HAP-1 (cell line): Measurements from ENCODE around the gene OSBPL7.
A peak's percentile ranks its signal among the peaks of the same experiment; 100 is the strongest.

Source experiments
- DNase-seq, 2 experiments: peaks; one replicate each; pipeline ENCODE4 v3.0.0-alpha.2; 2016 to 2020; ENCODE audit warnings: low spot score in 2 of 2
- H3K27me3 ChIP-seq: fragments of 250-450 bp; sonication (Bioruptor Pico); 2 replicates; pipeline ENCODE4 v1.5.1; 2020; ENCODE audit warnings: low read depth, mild to moderate bottlenecking, moderate library complexity
- H3K36me3 ChIP-seq: fragments of 250-450 bp; sonication (Bioruptor Pico); replicated peaks from 2 replicates; pipeline ENCODE4 v1.5.1; 2020; ENCODE audit warnings: mild to moderate bottlenecking
- H3K4me1 ChIP-seq: fragments of 250-450 bp; sonication (Bioruptor Pico); 2 replicates; pipeline ENCODE4 v1.5.1; 2020; ENCODE audit warnings: mild to moderate bottlenecking
- H3K4me3 ChIP-seq: fragments of 250-450 bp; sonication (Bioruptor Pico); 2 replicates; pipeline ENCODE4 v1.5.1; 2020; ENCODE audit warnings: mild to moderate bottlenecking, moderate library complexity
- H3K9me3 ChIP-seq: fragments of 250-450 bp; sonication (Bioruptor Pico); 2 replicates; pipeline ENCODE4 v1.5.1; 2020; ENCODE audit warnings: mild to moderate bottlenecking, moderate library complexity
- in situ Hi-C: fragments of 300-500 bp; cut with MboI; formaldehyde crosslinking; loops from 3 replicates; pipeline ENCODE4 v1.14.3; 2020; ENCODE audit warnings: low sequenced_read_pairs, inconsistent platforms, mixed read lengths

Gene OSBPL7, protein sequence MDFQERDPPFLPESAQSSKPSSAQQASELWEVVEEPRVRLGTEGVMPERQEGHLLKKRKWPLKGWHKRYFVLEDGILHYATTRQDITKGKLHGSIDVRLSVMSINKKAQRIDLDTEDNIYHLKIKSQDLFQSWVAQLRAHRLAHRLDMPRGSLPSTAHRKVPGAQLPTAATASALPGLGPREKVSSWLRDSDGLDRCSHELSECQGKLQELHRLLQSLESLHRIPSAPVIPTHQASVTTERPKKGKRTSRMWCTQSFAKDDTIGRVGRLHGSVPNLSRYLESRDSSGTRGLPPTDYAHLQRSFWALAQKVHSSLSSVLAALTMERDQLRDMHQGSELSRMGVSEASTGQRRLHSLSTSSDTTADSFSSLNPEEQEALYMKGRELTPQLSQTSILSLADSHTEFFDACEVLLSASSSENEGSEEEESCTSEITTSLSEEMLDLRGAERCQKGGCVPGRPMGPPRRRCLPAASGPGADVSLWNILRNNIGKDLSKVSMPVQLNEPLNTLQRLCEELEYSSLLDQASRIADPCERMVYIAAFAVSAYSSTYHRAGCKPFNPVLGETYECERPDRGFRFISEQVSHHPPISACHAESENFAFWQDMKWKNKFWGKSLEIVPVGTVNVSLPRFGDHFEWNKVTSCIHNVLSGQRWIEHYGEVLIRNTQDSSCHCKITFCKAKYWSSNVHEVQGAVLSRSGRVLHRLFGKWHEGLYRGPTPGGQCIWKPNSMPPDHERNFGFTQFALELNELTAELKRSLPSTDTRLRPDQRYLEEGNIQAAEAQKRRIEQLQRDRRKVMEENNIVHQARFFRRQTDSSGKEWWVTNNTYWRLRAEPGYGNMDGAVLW

DNA sequence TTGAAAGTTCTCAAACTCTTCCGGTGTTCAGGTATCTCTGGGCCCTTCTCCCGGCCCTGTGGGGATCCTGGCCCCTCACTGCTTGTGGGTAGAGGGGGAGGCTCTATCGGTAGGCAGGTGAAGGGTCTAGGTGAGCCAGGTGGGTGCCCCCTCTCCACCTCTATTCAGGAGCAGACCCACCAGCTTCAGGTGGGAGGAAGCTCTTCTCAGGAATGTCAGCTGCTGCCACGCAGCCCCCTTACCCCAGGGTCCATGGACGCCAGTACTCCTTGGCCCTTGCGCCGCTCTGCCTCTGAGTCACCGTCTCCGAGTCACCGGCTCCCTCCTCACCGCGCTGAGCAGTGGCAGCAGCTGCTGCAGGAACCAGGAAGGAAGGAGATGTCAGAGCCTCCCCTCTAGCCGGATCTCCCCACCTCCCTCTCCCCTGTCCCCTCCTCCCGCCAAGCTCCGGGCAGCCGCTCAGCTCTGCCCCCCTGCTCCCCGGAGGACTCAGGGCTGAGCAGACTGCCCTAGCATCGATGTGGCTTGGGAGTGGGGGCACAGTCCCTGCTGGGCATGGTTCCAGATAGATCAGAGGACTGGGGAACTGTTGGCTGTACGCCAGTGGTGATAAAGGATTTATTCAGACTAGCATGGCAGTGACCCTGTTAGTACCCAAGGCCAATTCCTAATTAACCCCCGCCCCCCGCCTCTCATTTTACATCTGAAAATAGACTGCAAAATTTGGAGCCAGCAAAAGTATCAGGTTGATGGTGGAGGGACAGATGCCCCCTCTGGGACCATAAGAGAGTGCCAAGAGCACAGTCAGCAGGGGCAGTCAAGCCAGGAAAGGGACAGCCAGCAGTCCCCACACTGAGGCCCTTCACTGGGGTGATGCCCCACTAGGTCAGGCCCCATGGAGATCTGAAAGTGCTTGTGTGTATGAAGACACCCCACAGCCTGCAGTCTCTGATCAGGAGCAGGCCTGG is at the start of gene OSBPL7:
Gene OSBPL7 (minus strand): TSS at position 371 of the 968 bp plus-strand sequence. CDS start 1,516 bp downstream, outside the sequence.
- H3K36me3 ChIP-seq: peaks cover 20% of the 10 kb centered on the region
- in situ Hi-C loops: no loop called here
- no peaks in the 10 kb centered on the region for H3K27me3 ChIP-seq
- H3K9me3 ChIP-seq: no peaks in the 10 kb centered on the region
- peak within 1 kb of the TSS; percentile 53 for H3K4me3 ChIP-seq
- peak; percentile 61 to 84 for DNase-seq
- peaks cover 4% of the 10 kb centered on the region; the same call in 1 of the 2 replicates for H3K4me1 ChIP-seq

DNA sequence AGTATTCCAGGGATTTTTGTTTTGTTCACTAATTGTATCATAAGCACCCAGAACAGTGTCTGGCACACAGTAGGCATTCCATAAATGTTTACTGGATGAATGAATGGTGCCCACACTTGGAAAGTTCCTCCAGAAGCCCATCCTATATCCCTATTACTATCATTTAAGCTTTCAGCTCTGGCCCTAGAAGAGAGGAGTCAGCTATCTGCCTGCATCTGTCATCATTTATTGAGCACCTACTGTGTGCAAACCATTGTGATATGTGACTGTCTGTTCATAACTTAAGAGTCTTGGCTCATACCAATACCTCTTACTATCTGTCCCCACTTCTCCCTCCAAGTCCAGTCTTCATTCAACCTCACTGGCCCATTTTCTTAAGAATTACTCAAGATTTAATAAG is 49.5 kb upstream of the OSBPL7 start:
- in situ Hi-C loops: no loop called here
- Histone ChIP-seq H3K4me1 (no peaks in the 10 kb centered on the region), H3K36me3 (no peaks in the 10 kb centered on the region), H3K27me3 (peaks cover 63% of the 10 kb centered on the region), H3K9me3 (no peaks in the 10 kb centered on the region), H3K4me3 (no peak overlapping the region)
- no peak for DNase-seq

DNA sequence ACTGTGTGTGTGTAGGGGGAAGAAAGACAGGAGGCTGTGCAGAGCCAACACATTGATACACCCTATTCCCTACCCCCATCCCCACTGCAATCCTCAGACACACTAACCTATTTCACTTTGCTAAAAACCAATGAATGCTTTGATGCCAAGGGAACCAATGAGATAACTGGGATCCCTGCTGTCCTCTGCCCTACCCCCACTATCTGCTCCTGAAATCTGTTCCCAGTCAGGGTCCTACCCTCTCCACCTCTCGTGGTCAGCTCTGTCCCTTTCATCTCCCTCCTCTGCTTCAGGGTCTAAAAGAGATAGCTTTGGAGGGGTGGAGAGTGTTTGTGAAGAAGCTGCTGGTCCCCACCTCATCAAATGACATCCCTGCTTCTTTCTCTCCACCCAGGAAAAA is 48.5 kb upstream of the OSBPL7 start:
- no peak for DNase-seq
- Histone ChIP-seq H3K4me3 (no peak overlapping the region), H3K4me1 (no peaks in the 10 kb centered on the region), H3K27me3 (peaks cover 63% of the 10 kb centered on the region), H3K36me3 (no peaks in the 10 kb centered on the region), H3K9me3 (no peaks in the 10 kb centered on the region)
- in situ Hi-C loops: no loop called here

DNA sequence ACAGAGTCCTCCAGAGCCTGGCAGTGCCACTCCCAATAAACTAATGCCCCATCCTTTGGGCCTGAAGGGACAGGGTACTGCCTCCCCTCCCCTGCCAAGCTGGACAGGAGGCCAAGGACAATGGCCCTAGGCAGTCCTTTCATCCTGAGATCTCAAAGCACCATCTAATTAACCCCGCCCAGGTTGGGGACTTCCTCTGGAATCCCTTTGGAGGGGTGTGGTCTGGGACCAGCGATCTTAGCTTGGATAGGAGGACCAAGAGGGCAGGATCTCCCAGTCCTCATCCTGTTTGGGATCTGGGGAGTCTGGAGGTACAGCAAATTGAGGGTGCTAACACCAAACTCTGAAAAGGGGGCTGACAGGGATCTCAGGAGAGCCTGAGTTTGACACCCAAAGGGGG is 47.5 kb upstream of the OSBPL7 start:
- Histone ChIP-seq H3K27me3 (peaks cover 55% of the 10 kb centered on the region), H3K9me3 (no peaks in the 10 kb centered on the region), H3K4me3 (no peak overlapping the region), H3K4me1 (no peaks in the 10 kb centered on the region), H3K36me3 (no peaks in the 10 kb centered on the region)
- DNase-seq: no peak
- in situ Hi-C loops: no loop called here

DNA sequence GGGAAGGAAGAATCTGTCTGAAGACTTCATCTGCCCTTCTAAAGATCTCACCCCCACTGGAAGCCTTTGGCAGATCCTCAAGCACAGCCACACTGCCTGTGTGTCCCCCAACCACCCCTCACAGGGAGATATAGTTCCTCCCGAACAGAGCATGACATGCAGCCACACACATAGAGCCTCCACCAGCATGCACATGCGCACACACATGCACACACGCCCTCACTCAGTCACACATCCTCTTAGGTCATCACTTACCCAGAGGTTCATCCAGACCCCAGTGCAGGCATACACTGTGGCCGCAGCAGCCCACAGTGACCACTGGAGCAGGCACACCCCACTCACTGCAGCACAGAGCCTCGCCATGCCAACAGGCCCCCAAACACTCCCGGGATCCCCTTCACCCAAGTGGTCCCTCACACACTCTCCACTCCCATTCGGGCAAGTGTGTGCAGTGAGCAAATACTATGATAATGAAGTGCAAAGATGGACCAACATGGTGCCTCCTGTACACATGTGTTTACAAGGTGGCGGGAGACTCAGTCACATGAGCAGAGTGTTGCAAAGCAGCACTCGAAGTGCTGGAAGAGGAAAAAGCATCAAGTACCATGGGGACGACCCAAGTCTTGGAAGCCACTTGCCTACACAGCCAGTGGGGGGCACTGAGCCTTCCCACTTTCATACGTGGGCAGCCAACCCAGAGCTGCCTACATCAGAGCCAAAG is 46.4 kb upstream of the OSBPL7 start:
- peaks cover 46% of the 10 kb centered on the region for H3K27me3 ChIP-seq
- in situ Hi-C loops: no loop called here
- no peaks in the 10 kb centered on the region for H3K9me3 ChIP-seq
- no peaks in the 10 kb centered on the region for H3K4me1 ChIP-seq
- no peaks in the 10 kb centered on the region for H3K36me3 ChIP-seq
- no peak overlapping the region for H3K4me3 ChIP-seq
- no peak for DNase-seq

DNA sequence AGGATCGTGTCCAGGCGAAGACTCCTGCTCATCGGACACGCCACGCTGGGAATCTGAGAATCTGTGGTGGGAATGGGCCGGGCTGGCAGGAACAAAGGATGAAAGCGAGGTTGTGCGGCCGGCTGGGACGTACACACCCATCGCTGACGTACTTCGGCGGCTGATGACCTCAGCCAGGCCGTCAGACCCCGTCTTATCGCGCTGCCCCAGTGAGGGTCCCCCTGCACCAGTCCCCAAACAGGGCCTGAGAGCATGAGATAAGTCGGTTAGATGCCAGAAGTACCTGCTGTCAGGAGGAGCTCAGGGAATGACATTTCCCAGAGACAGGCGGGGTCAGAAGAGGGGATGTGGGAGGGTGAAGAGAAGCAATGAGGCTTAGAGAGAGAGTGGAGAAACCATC is 45.3 kb upstream of the OSBPL7 start:
- H3K9me3 ChIP-seq: no peaks in the 10 kb centered on the region
- H3K27me3 ChIP-seq: peaks cover 39% of the 10 kb centered on the region
- H3K4me1 ChIP-seq: no peaks in the 10 kb centered on the region
- no peak overlapping the region for H3K4me3 ChIP-seq
- H3K36me3 ChIP-seq: no peaks in the 10 kb centered on the region
- in situ Hi-C loops: no loop called here
- no peak for DNase-seq

DNA sequence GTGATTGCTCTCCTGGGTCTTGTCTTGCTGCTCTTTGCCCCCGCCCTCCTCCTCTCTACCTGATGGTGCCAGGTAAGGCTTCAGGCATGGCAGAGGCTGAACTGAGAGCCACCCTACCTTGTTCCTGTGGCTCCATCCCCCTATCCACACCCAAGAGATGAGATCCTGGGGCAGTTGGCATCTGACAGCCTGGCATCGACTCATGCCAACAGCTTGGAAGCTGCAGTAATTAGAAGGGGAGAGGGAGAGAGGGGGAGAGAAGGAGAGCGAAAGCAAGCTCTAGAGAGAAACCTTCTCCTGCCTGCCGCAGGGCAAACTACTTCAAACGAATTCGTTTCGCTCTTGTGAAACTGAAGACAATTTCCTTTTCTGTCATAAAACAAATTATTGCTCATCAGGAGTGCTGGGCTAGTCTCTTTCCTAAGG is 43.2 kb upstream of the OSBPL7 start:
- no peaks in the 10 kb centered on the region for H3K4me1 ChIP-seq
- no peak for DNase-seq
- H3K9me3 ChIP-seq: no peaks in the 10 kb centered on the region
- in situ Hi-C loops: no loop called here
- peaks cover 21% of the 10 kb centered on the region for H3K27me3 ChIP-seq
- no peak overlapping the region for H3K4me3 ChIP-seq
- H3K36me3 ChIP-seq: no peaks in the 10 kb centered on the region

DNA sequence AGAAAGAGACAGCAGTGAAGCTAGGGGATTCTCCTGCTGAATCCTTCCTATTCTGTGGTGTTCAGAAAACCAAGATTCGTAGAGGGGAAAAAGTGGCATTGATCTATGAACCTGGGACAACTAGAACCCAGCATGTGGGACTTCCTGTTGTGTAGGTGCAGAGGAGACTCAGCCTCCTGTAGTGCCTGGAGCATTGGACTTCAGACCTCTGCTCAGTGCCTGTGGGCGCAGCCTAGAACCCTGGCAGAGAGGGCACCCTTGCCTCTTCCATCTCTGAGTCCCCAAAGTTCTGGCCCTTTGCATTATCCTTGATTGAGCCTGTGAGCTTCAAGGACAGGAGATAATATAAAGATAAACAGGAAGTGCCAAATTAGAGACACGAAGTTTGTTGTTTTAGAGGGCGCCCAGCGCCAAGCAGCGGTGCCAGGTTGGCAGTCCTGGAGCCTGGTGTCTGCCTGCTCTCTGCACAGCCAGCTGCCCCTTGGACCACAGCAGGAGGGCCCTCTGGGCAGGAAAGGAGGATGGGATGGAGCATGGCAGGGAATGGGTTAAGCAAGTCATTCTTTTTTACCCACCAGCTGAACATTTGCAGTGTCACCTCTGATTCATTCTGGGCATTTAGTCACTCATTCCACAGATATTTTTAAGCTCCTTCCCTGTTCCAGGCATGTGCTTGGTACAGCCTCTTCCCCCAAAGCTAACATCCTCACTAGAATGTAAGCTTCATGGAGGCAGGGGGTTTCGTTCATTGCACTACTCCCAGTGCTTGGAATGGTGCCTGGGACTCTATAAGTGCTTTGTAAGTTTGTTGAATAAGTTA is 41.2 kb upstream of the OSBPL7 start:
- no peaks in the 10 kb centered on the region for H3K36me3 ChIP-seq
- H3K4me3 ChIP-seq: no peak overlapping the region
- H3K27me3 ChIP-seq: peaks cover 19% of the 10 kb centered on the region
- no peaks in the 10 kb centered on the region for H3K4me1 ChIP-seq
- no peak for DNase-seq
- H3K9me3 ChIP-seq: no peaks in the 10 kb centered on the region
- in situ Hi-C loops: no loop called here

DNA sequence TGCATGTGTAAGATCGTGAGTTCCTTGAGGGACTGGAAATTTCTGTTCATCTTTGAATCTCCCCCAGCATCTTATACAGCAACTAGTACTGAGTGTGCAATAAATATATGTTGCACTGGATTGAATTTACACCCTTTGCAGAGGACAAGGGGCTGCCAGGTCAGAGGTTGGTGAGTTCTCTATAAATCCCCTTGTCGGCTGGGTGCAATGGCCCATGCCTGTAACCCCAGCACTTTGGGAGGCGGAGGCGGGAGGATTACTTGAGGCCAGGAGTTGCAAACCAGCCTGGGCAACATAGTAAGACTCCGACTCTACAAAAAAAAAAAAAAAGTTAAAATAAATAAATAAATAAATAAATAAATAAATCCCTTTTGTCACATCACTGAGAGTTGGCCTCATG is 38.8 kb upstream of the OSBPL7 start:
- DNase-seq: no peak
- no peaks in the 10 kb centered on the region for H3K9me3 ChIP-seq
- H3K36me3 ChIP-seq: no peaks in the 10 kb centered on the region
- H3K4me1 ChIP-seq: no peaks in the 10 kb centered on the region
- in situ Hi-C loops: no loop called here
- H3K27me3 ChIP-seq: peaks cover 40% of the 10 kb centered on the region
- no peak overlapping the region for H3K4me3 ChIP-seq

DNA sequence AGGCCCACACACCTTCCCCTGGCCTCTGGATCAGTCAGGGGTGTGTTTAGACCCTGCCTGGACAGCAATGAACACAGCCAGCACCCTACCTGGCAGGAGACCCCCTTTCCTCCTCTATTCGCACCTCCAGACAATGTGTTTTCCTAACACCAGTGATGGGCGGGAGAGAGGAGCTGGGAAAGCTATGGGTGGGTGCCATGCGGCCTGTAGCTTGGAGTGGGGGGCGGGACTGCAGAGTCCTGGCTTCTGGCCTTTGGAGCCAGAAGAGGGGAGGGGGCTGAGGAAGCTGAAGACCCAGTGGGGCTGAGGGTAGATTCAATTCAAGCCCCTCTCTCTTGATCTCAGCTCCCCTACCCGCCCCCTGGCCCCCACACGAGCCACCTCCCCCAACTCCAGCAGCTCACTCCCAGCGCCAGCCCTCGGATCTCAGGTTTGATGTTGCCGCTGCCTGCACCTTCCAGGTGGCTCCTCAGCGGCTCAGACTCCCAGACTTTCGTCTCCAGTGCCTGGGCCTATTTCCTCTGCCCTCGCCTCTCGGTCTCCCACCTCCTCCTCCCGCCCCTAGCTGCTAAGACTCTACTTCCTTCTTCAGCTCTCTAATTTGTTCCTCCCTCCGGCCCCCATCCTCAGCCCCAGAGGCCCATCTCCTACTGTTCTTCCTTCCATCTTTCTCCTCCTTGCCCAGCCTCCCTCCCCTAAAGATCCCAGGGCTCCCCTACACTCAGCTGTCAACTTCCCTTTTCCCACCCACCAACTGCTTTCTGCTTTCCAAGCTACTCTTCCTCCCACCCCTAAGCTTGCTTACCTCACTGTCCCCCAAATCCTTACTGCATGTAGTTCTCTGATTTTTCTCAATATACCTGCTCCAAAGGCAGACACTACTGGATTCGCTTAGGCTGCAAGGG is 36.2 kb upstream of the OSBPL7 start:
- in situ Hi-C loops: no loop called here
- DNase-seq: no peak
- Histone ChIP-seq H3K4me3 (no peak overlapping the region), H3K27me3 (peaks cover 60% of the 10 kb centered on the region), H3K4me1 (no peaks in the 10 kb centered on the region), H3K36me3 (no peaks in the 10 kb centered on the region), H3K9me3 (no peaks in the 10 kb centered on the region)

DNA sequence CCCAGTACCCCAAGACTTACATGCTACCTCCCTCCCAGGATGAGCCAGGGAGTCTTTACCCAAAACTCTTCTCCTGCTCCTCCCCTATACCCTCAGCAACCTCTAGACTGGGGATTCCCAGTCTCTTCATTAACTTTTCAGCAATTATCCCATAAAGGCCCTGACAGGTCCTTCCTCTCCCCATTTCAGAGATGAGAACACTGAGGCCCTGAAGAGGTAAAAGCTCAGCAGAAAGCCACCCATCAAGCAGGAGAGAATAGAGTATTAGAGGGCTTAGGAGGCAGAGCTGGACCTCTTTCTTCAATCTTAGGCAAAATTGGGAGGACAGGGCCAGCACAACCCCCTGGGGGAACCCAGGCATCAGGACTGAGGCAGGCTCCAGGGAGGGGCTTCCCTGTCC is 35.2 kb upstream of the OSBPL7 start:
- DNase-seq: no peak
- no peak overlapping the region for H3K4me3 ChIP-seq
- H3K9me3 ChIP-seq: no peaks in the 10 kb centered on the region
- peaks cover 70% of the 10 kb centered on the region for H3K27me3 ChIP-seq
- H3K4me1 ChIP-seq: no peaks in the 10 kb centered on the region
- no peaks in the 10 kb centered on the region for H3K36me3 ChIP-seq
- in situ Hi-C loops: no loop called here
